ENCODE measurements around the gene PRAMEF11. TPM values are rescaled to one million over a fixed set of nuclear protein-coding genes. Genes with fewer than 3 reads are reported as not detected.
"Not testable (repeated sequence)": the region's sequence is repeated elsewhere in the genome, so short reads cannot be mapped to it uniquely, and the experiment has no call there.

Gene PRAMEF11
- total and polyA plus RNA-seq, 2 donors (not counting 1 experiment from before 2014, with no cell fraction given) = not detected

DNA sequence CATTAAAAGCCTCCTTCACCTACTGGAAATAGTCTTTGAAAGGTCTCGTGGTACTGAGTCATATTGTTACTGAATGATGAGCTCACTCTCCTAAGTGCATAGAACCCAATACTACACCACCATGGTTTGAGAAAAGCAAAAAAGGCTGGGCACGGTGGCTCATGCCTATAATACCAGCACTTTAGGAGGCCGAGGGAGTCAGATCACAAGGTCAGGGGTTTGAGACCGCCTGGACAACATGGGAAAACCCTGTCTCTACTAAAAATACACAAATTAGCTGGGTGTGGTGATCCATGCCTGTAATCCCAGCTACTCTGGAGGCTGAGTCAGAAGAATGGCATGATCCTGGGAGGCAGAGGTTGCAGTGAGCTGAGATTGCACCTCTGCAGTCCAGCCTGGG lies 20.6 kb upstream of the PRAMEF11 start:
- Mint-ChIP-seq H3K4me1 (no peaks in the 10 kb centered on the region), H3K27me3 (no peaks in the 10 kb centered on the region), H3K9me3 (ENCODE audit: insufficient read depth) (no peaks in the 10 kb centered on the region), H3K27ac (no peak overlapping the region), H3K4me3 (no peak overlapping the region)
- Histone ChIP-seq H3K27me3 (replicated peaks in 1 of 4; ENCODE audit: control extremely low read depth in 1 of 4, control insufficient read depth in 3 of 4, insufficient read depth in 4 of 4, low read length in 3 of 4) (no peaks in the 10 kb centered on the region), H3K4me3 (ENCODE audit: control extremely low read depth in 1 of 5, extremely low read depth in 1 of 5, insufficient read depth in 1 of 5, low read depth in 2 of 5, low read length in 4 of 5) (no peak overlapping the region), H2AFZ (ENCODE audit: insufficient read depth, low read depth, low read length, poor library complexity, severe bottlenecking) (no peak overlapping the region), H3K36me3 (replicated peaks in 1 of 2; ENCODE audit: control extremely low read depth in 1 of 2, control insufficient read depth in 1 of 2, extremely low read depth in 1 of 2, insufficient read depth in 2 of 2, low read length in 1 of 2) (no peaks in the 10 kb centered on the region), H3K27ac (ENCODE audit: low read length in 2 of 2) (no peak overlapping the region), H4K20me1 (ENCODE audit: control insufficient read depth, insufficient read depth, low read length, poor library complexity, severe bottlenecking) (no peaks in the 10 kb centered on the region), H3K4me1 (ENCODE audit: control insufficient read depth in 2 of 2, insufficient read depth in 2 of 2, low read length in 2 of 2) (no peaks in the 10 kb centered on the region), H3K9me3 (ENCODE audit: control extremely low read depth in 1 of 3, control insufficient read depth in 2 of 3, insufficient read depth in 1 of 3, low read length in 2 of 3) (no peaks in the 10 kb centered on the region), H3K4me2 (replicated peaks; ENCODE audit: low read depth, low read length, poor library complexity, severe bottlenecking) (no peak overlapping the region), H3K9ac (ENCODE audit: low read length) (no peak overlapping the region), H3K79me2 (ENCODE audit: control insufficient read depth, insufficient read depth, low read length) (no peaks in the 10 kb centered on the region)
- DNase-seq (no peak), ATAC-seq (ENCODE audit: low read depth) (no peak)
- ChIA-PET POLR2A (no interaction called here), CTCF (no interaction called here)
- TF ChIP-seq EZH2 (IDR thresholded peaks at IDR 0.05; ENCODE audit: borderline replicate concordance, insufficient read depth, low read depth, low read length, poor library complexity, severe bottlenecking) = no peak
- TF ChIP-seq CTCF (IDR thresholded peaks at IDR 0.05) = no peak
- intact Hi-C loops (cut with micrococcal nuclease) = no loop called here
- WGBS (ENCODE audit: insufficient coverage) = 93% methylated on average over 2 of the region's 4 CpGs

GRCh38 chr1:12848620-12849019 lies 17.4 kb upstream of the PRAMEF11 start, which contains the start of gene HNRNPCL1:
Gene HNRNPCL1 (minus strand): TSS chr1:12848720. CDS start chr1:12848289, 431 bp downstream.
- H4K20me1 ChIP-seq (ENCODE audit: control insufficient read depth, insufficient read depth, low read length, poor library complexity, severe bottlenecking); DNase-seq; H3K4me3 ChIP-seq (ENCODE audit: control extremely low read depth in 1 of 5, extremely low read depth in 1 of 5, insufficient read depth in 1 of 5, low read depth in 2 of 5, low read length in 4 of 5); POLR2A ChIA-PET; intact Hi-C loops (cut with micrococcal nuclease); H3K4me2 ChIP-seq (replicated peaks; ENCODE audit: low read depth, low read length, poor library complexity, severe bottlenecking); H3K4me3 Mint-ChIP-seq; H3K27me3 Mint-ChIP-seq; H3K27ac Mint-ChIP-seq; H3K4me1 Mint-ChIP-seq; H3K36me3 ChIP-seq (replicated peaks in 1 of 2; ENCODE audit: control extremely low read depth in 1 of 2, control insufficient read depth in 1 of 2, extremely low read depth in 1 of 2, insufficient read depth in 2 of 2, low read length in 1 of 2); H3K79me2 ChIP-seq (ENCODE audit: control insufficient read depth, insufficient read depth, low read length); ATAC-seq (ENCODE audit: low read depth); H3K4me1 ChIP-seq (ENCODE audit: control insufficient read depth in 2 of 2, insufficient read depth in 2 of 2, low read length in 2 of 2); CTCF ChIA-PET; H3K9me3 ChIP-seq (ENCODE audit: control extremely low read depth in 1 of 3, control insufficient read depth in 2 of 3, insufficient read depth in 1 of 3, low read length in 2 of 3); H3K9me3 Mint-ChIP-seq (ENCODE audit: insufficient read depth); H2AFZ ChIP-seq (ENCODE audit: insufficient read depth, low read depth, low read length, poor library complexity, severe bottlenecking); H3K9ac ChIP-seq (ENCODE audit: low read length); H3K27me3 ChIP-seq (replicated peaks in 1 of 4; ENCODE audit: control extremely low read depth in 1 of 4, control insufficient read depth in 3 of 4, insufficient read depth in 4 of 4, low read length in 3 of 4); H3K27ac ChIP-seq (ENCODE audit: low read length in 2 of 2): not testable (repeated sequence)
- 100% methylated on average over 2 of the region's 7 CpGs for whole genome bisulfite sequencing (ENCODE audit: insufficient coverage)

DNA sequence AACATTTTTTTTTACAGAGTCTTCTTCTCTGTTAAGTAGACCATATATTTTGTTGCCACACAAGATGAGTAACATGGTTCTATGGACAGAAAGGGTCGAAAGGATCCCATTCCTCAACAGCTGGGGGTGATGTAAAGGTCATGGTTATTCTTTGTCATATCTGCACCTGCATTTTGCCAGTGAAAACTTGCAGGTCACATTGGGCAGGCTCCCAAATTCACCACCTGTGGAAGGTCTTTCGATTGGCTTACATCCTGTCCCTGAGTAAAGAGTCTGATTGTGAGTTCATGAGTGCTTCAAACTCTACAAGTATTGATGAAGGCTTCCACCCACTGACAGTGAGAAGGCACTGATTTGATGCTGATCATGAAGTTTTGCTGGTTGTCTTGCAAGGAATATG lies 2.0 kb upstream of the PRAMEF11 start:
- intact Hi-C loops (cut with micrococcal nuclease); ATAC-seq (ENCODE audit: low read depth); H3K9me3 ChIP-seq (ENCODE audit: control extremely low read depth in 1 of 3, control insufficient read depth in 2 of 3, insufficient read depth in 1 of 3, low read length in 2 of 3); CTCF ChIA-PET; H3K27me3 ChIP-seq (replicated peaks in 1 of 4; ENCODE audit: control extremely low read depth in 1 of 4, control insufficient read depth in 3 of 4, insufficient read depth in 4 of 4, low read length in 3 of 4); POLR2A ChIA-PET; H3K4me1 ChIP-seq (ENCODE audit: control insufficient read depth in 2 of 2, insufficient read depth in 2 of 2, low read length in 2 of 2); H3K36me3 ChIP-seq (replicated peaks in 1 of 2; ENCODE audit: control extremely low read depth in 1 of 2, control insufficient read depth in 1 of 2, extremely low read depth in 1 of 2, insufficient read depth in 2 of 2, low read length in 1 of 2); H2AFZ ChIP-seq (ENCODE audit: insufficient read depth, low read depth, low read length, poor library complexity, severe bottlenecking); H3K27me3 Mint-ChIP-seq; H3K4me2 ChIP-seq (replicated peaks; ENCODE audit: low read depth, low read length, poor library complexity, severe bottlenecking); H3K79me2 ChIP-seq (ENCODE audit: control insufficient read depth, insufficient read depth, low read length); H3K4me1 Mint-ChIP-seq; H3K27ac ChIP-seq (ENCODE audit: low read length in 2 of 2); H3K4me3 ChIP-seq (ENCODE audit: control extremely low read depth in 1 of 5, extremely low read depth in 1 of 5, insufficient read depth in 1 of 5, low read depth in 2 of 5, low read length in 4 of 5); H4K20me1 ChIP-seq (ENCODE audit: control insufficient read depth, insufficient read depth, low read length, poor library complexity, severe bottlenecking); H3K27ac Mint-ChIP-seq; H3K9me3 Mint-ChIP-seq (ENCODE audit: insufficient read depth); DNase-seq; H3K9ac ChIP-seq (ENCODE audit: low read length); H3K4me3 Mint-ChIP-seq: not testable (repeated sequence)
- WGBS (ENCODE audit: insufficient coverage) = no CpG with 5 or more reads among the region's 2 CpGs
